OCI-LY7 (cell line): ENCODE data around the gene ITIH3.

Experiments used
- EZH2phosphoT487 ChIP-seq: fragments of 200-600 bp; sonication (generic); IDR thresholded peaks from 2 replicates; pipeline ENCODE4 v1.6.1; 2018; ENCODE audit warnings: low read depth, borderline replicate concordance, mild to moderate bottlenecking, mixed run types, antibody characterized with exemption, low read length, moderate library complexity, mixed read lengths
- TF ChIP-seq, protein P1 (sequence below): fragments of 200-600 bp; sonication (generic); conservative IDR thresholded peaks from 2 replicates; pipeline ENCODE4 v1.5.1; 2014; ENCODE audit warnings: mild to moderate bottlenecking, antibody characterized with exemption, low read length, moderate library complexity, mixed read lengths

DNA sequence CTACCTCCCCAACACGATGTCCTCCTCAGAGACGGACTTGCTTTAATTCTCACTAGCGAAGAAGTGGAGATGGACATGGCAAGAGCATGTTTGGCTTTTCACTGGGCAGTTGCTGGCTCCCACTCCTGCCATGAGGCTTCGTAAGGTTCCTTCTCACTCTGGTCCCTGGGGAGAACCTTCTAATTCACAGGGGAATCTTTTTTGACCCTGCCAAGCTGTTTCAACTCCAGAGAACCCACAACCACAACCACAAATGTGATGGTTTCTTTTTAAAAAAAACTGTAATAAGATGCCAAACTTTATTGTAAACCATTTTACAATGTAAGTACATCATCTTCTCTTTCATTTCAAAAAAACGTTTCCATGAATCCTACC lies 41.9 kb downstream of the ITIH3 start:
- TF ChIP-seq, protein P1, sequence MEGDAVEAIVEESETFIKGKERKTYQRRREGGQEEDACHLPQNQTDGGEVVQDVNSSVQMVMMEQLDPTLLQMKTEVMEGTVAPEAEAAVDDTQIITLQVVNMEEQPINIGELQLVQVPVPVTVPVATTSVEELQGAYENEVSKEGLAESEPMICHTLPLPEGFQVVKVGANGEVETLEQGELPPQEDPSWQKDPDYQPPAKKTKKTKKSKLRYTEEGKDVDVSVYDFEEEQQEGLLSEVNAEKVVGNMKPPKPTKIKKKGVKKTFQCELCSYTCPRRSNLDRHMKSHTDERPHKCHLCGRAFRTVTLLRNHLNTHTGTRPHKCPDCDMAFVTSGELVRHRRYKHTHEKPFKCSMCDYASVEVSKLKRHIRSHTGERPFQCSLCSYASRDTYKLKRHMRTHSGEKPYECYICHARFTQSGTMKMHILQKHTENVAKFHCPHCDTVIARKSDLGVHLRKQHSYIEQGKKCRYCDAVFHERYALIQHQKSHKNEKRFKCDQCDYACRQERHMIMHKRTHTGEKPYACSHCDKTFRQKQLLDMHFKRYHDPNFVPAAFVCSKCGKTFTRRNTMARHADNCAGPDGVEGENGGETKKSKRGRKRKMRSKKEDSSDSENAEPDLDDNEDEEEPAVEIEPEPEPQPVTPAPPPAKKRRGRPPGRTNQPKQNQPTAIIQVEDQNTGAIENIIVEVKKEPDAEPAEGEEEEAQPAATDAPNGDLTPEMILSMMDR = no peak
- TF ChIP-seq EZH2phosphoT487 = no peak
